ENCODE data around the gene RIF1.
A peak's percentile ranks its signal among the peaks of the same experiment; 100 is the strongest.

Gene RIF1

GRCh38 chr2:151388011-151388410 is 21.7 kb upstream of the RIF1 start:
- ATAC-seq = no peak
- TF ChIP-seq ZNF565 (CRISPR knock-in tag; conservative IDR thresholded peaks at IDR 0.05; ENCODE audit: low read depth) = no peak
- TF ChIP-seq PPARA (CRISPR knock-in tag; IDR thresholded peaks at IDR 0.05; ENCODE audit: borderline replicate concordance) = no peak
- no peak for TF ChIP-seq OSR1 (CRISPR knock-in tag; IDR thresholded peaks at IDR 0.05)
- TF ChIP-seq ZFP30 (CRISPR knock-in tag; IDR thresholded peaks at IDR 0.05) = no peak

GRCh38 chr2:151391436-151391835 is 18.3 kb upstream of the RIF1 start:
- TF ChIP-seq ISL1 (CRISPR knock-in tag; IDR thresholded peaks at IDR 0.05) (no peak), ZC3H10 (CRISPR knock-in tag; IDR thresholded peaks at IDR 0.05) (no peak), SNAI2 (CRISPR knock-in tag; IDR thresholded peaks at IDR 0.05) (no peak), RARB (CRISPR knock-in tag; IDR thresholded peaks at IDR 0.05) (no peak), ZNF565 (CRISPR knock-in tag; conservative IDR thresholded peaks at IDR 0.05; ENCODE audit: low read depth) (no peak), CSRNP3 (CRISPR knock-in tag; IDR thresholded peaks at IDR 0.05) (no peak), ARNTL (CRISPR knock-in tag; IDR thresholded peaks at IDR 0.05; ENCODE audit: borderline replicate concordance, low read depth) (no peak), CREB5 (CRISPR knock-in tag; IDR thresholded peaks at IDR 0.05; ENCODE audit: low read depth) (no peak), TCF4 (CRISPR knock-in tag; IDR thresholded peaks at IDR 0.05; ENCODE audit: borderline replicate concordance) (no peak)
- TF ChIP-seq, protein P1, sequence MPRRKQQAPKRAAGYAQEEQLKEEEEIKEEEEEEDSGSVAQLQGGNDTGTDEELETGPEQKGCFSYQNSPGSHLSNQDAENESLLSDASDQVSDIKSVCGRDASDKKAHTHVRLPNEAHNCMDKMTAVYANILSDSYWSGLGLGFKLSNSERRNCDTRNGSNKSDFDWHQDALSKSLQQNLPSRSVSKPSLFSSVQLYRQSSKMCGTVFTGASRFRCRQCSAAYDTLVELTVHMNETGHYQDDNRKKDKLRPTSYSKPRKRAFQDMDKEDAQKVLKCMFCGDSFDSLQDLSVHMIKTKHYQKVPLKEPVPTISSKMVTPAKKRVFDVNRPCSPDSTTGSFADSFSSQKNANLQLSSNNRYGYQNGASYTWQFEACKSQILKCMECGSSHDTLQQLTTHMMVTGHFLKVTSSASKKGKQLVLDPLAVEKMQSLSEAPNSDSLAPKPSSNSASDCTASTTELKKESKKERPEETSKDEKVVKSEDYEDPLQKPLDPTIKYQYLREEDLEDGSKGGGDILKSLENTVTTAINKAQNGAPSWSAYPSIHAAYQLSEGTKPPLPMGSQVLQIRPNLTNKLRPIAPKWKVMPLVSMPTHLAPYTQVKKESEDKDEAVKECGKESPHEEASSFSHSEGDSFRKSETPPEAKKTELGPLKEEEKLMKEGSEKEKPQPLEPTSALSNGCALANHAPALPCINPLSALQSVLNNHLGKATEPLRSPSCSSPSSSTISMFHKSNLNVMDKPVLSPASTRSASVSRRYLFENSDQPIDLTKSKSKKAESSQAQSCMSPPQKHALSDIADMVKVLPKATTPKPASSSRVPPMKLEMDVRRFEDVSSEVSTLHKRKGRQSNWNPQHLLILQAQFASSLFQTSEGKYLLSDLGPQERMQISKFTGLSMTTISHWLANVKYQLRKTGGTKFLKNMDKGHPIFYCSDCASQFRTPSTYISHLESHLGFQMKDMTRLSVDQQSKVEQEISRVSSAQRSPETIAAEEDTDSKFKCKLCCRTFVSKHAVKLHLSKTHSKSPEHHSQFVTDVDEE (CRISPR knock-in tag; IDR thresholded peaks at IDR 0.05) = no peak
- TF ChIP-seq, protein P2, sequence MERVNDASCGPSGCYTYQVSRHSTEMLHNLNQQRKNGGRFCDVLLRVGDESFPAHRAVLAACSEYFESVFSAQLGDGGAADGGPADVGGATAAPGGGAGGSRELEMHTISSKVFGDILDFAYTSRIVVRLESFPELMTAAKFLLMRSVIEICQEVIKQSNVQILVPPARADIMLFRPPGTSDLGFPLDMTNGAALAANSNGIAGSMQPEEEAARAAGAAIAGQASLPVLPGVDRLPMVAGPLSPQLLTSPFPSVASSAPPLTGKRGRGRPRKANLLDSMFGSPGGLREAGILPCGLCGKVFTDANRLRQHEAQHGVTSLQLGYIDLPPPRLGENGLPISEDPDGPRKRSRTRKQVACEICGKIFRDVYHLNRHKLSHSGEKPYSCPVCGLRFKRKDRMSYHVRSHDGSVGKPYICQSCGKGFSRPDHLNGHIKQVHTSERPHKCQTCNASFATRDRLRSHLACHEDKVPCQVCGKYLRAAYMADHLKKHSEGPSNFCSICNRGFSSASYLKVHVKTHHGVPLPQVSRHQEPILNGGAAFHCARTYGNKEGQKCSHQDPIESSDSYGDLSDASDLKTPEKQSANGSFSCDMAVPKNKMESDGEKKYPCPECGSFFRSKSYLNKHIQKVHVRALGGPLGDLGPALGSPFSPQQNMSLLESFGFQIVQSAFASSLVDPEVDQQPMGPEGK (CRISPR knock-in tag; IDR thresholded peaks at IDR 0.05; ENCODE audit: borderline replicate concordance) = no peak
- ATAC-seq = no peak

DNA sequence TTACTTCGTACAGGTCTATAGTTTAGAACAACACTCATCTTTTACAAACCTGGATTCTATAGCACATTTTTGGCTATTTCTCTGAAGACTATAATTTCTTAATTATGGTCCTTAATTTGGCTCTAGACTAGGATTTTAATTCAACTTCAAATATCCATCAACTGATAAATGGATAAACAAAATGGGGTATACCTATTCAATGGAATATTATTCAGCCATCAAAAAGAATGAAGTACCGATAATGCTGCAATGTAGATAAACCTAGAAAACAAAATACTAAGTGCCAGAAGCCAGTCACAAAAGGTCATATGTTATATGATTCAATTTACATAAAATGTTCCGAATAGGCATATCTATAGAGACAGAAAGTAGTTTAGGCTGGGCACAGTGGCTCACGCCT is 15.2 kb upstream of the RIF1 start:
- peak; percentile 71; the same call in 1 of the 2 replicates for TF ChIP-seq ZNF8 (CRISPR knock-in tag; IDR thresholded peaks at IDR 0.05)
- TF ChIP-seq ISL1 (CRISPR knock-in tag; IDR thresholded peaks at IDR 0.05) = no peak
- ATAC-seq = no peak

DNA sequence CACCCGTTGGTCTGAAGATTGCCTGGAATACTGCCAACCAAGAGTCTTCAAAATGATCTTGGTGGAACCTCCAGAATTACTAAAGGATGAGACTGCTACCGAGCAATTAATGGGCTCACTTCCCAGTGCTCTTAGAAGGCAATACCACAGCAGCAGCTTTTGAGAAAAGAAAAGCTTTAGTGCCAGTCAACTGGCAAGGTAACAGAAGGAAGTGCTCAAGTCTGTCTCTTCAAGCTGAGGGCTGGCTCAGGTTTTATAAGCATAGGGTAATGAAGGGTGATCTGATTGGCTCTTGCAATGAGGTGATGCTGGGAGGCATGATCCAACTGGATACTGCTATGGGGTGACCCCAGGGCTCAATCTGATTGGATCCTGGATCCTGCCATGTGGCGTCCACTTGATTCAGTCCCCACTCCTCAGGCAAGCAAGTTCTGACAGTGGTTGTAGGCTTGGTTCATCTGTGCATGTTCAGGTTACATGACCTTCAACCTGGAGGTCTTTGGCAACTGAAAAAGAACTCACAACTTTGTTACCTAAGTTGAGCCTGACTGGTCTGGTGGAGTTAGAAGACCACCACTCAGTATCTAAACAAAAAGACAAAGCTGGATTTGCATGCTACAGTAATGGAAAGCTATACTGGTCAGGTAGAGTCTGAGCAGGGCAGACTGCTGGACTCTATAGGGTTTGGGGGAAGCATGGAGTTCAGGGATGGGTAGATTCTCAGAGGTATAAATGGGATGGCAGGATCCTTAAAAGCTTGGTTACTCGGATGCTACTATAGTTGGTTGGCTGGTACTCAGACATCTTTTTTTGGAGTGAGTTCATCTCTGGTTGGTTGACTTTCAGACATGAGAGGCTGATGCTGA is 14.0 kb upstream of the RIF1 start:
- no peak for TF ChIP-seq PPARA (CRISPR knock-in tag; IDR thresholded peaks at IDR 0.05; ENCODE audit: borderline replicate concordance)
- ATAC-seq = no peak

DNA sequence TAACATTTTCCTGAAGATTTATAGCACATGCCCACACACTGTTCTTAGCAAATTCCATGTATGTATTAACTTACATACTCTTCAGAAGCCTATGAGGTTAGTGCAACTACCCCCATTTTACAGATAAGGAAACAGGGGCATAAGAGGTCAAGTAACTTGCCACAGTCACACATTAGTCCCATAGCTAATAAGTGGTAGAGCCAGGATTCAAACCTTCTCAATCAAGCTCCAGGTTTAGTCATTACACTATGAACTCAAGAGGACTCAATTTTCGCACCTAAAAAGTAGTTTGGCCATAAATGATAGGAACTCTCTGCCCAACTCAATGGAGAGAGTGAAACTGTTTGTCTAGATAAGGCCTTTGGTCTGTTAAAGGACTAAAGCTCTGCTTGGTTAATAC is 9.7 kb upstream of the RIF1 start:
- no peak for ATAC-seq
- TF ChIP-seq TCF4 (CRISPR knock-in tag; IDR thresholded peaks at IDR 0.05; ENCODE audit: borderline replicate concordance) (no peak), ZNF8 (CRISPR knock-in tag; IDR thresholded peaks at IDR 0.05) (no peak), ZNF70 (CRISPR knock-in tag; IDR thresholded peaks at IDR 0.05) (no peak), ZFP30 (CRISPR knock-in tag; IDR thresholded peaks at IDR 0.05) (no peak), RARB (CRISPR knock-in tag; IDR thresholded peaks at IDR 0.05) (no peak), GLIS3 (CRISPR knock-in tag; IDR thresholded peaks at IDR 0.05) (no peak), SNAI2 (CRISPR knock-in tag; IDR thresholded peaks at IDR 0.05) (no peak), ZNF565 (CRISPR knock-in tag; conservative IDR thresholded peaks at IDR 0.05; ENCODE audit: low read depth) (no peak)
- TF ChIP-seq, protein P3, sequence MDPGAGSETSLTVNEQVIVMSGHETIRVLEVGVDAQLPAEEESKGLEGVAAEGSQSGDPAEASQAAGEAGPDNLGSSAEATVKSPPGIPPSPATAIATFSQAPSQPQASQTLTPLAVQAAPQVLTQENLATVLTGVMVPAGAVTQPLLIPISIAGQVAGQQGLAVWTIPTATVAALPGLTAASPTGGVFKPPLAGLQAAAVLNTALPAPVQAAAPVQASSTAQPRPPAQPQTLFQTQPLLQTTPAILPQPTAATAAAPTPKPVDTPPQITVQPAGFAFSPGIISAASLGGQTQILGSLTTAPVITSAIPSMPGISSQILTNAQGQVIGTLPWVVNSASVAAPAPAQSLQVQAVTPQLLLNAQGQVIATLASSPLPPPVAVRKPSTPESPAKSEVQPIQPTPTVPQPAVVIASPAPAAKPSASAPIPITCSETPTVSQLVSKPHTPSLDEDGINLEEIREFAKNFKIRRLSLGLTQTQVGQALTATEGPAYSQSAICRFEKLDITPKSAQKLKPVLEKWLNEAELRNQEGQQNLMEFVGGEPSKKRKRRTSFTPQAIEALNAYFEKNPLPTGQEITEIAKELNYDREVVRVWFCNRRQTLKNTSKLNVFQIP (CRISPR knock-in tag; IDR thresholded peaks at IDR 0.05; ENCODE audit: borderline replicate concordance, low read depth) = no peak
- TF ChIP-seq, protein P2 (CRISPR knock-in tag; IDR thresholded peaks at IDR 0.05; ENCODE audit: borderline replicate concordance) = no peak
- TF ChIP-seq, protein P1 (CRISPR knock-in tag; IDR thresholded peaks at IDR 0.05) = no peak
